Mesenchymal stem cell (in vitro differentiated cells and primary cell): ENCODE data around the gene MSH5.
A peak's percentile ranks its signal among the peaks of the same experiment; 100 is the strongest.

Experiments used
- DNase-seq: peaks from one replicate; pipeline ENCODE4 v3.0.0-alpha.2; 2013
- H2AFZ ChIP-seq: one replicate; pipeline ENCODE4 v1.6.1; 2013; ENCODE audit warnings: low read depth, mild to moderate bottlenecking, control low read depth, inconsistent platforms, low read length, moderate library complexity
- H2AK5ac ChIP-seq: 2 replicates; pipeline ENCODE4 v1.6.1; 2013; ENCODE audit warnings: low read length, moderate library complexity, mild to moderate bottlenecking, inconsistent platforms; ENCODE audit not compliant: severe bottlenecking
- H2BK120ac ChIP-seq: one replicate; pipeline ENCODE4 v1.6.1; 2013; ENCODE audit warnings: low read depth, mild to moderate bottlenecking, inconsistent platforms, low read length, moderate library complexity
- H2BK12ac ChIP-seq, 2 experiments: one replicate each; pipeline ENCODE4 v1.6.1; 2013; ENCODE audit warnings: inconsistent platforms in 2 of 2, low read length in 2 of 2, mild to moderate bottlenecking in 2 of 2, moderate library complexity in 2 of 2, control low read depth in 1 of 2
- H2BK15ac ChIP-seq: one replicate; pipeline ENCODE4 v1.6.1; 2013; ENCODE audit warnings: mild to moderate bottlenecking, low read depth, inconsistent platforms; ENCODE audit not compliant: poor library complexity, severe bottlenecking
- H2BK5ac ChIP-seq: 2 replicates; pipeline ENCODE4 v1.6.1; 2013; ENCODE audit warnings: low read depth, mild to moderate bottlenecking, low read length, control low read depth, inconsistent platforms; ENCODE audit not compliant: poor library complexity, severe bottlenecking
- H3K14ac ChIP-seq, 2 experiments: one replicate each; pipeline ENCODE4 v1.6.1; 2013; ENCODE audit warnings: inconsistent platforms in 2 of 2, low read length in 2 of 2, control low read depth in 1 of 2, mild to moderate bottlenecking in 1 of 2, moderate library complexity in 1 of 2
- H3K18ac ChIP-seq, 2 experiments: one replicate each; pipeline ENCODE4 v1.6.1; 2013; ENCODE audit warnings: inconsistent platforms in 2 of 2, low read length in 2 of 2, control low read depth in 1 of 2, low read depth in 1 of 2, mild to moderate bottlenecking in 1 of 2
- H3K23ac ChIP-seq, 2 experiments: one replicate each; pipeline ENCODE4 v1.6.1; 2013; ENCODE audit warnings: inconsistent platforms in 2 of 2, low read length in 2 of 2, mild to moderate bottlenecking in 2 of 2, moderate library complexity in 2 of 2, control low read depth in 1 of 2
- H3K27ac ChIP-seq: 2 replicates; pipeline ENCODE4 v1.5.1; 2013; ENCODE audit warnings: mild to moderate bottlenecking, moderate library complexity, low read length, control low read depth, inconsistent platforms; ENCODE audit not compliant: poor library complexity, severe bottlenecking
- H3K27me3 ChIP-seq, 2 experiments: 2 replicates each; pipeline versions ENCODE4 v1.6.1 to v1.7.0; 2013; ENCODE audit warnings: low read length in 2 of 2, mild to moderate bottlenecking in 2 of 2, moderate library complexity in 2 of 2, control low read depth in 1 of 2, inconsistent platforms in 1 of 2; ENCODE audit not compliant: control insufficient read depth in 1 of 2, insufficient read depth in 1 of 2
- H3K36me3 ChIP-seq, 2 experiments: 2 replicates each; pipeline versions ENCODE4 v1.6.1 to v1.7.0; 2013; ENCODE audit warnings: low read length in 2 of 2, control low read depth in 1 of 2, inconsistent platforms in 1 of 2, low read depth in 1 of 2, mild to moderate bottlenecking in 1 of 2; ENCODE audit not compliant: insufficient read depth in 2 of 2, control insufficient read depth in 1 of 2
- H3K4ac ChIP-seq, 2 experiments: one replicate each; pipeline ENCODE4 v1.6.1; 2013; ENCODE audit warnings: inconsistent platforms in 2 of 2, low read length in 2 of 2, mild to moderate bottlenecking in 2 of 2, moderate library complexity in 2 of 2, control low read depth in 1 of 2, low read depth in 1 of 2
- H3K4me1 ChIP-seq: 2 replicates; pipeline ENCODE4 v1.6.1; 2013; ENCODE audit warnings: low read depth, low read length, control low read depth; ENCODE audit not compliant: control insufficient read depth, insufficient read depth
- H3K4me2 ChIP-seq: 2 replicates; pipeline ENCODE4 v1.6.1; 2013; ENCODE audit warnings: low read length, mild to moderate bottlenecking, inconsistent platforms; ENCODE audit not compliant: poor library complexity, severe bottlenecking
- H3K4me3 ChIP-seq, 2 experiments: 2 replicates each; pipeline versions ENCODE4 v1.5.1 to v1.7.0; 2013; ENCODE audit warnings: low read length in 2 of 2, mild to moderate bottlenecking in 2 of 2, control low read depth in 1 of 2, low read depth in 1 of 2; ENCODE audit not compliant: insufficient read depth in 1 of 2
- H3K79me1 ChIP-seq: replicated peaks from 2 replicates; pipeline ENCODE4 v1.6.1; 2013; ENCODE audit warnings: mild to moderate bottlenecking, control low read depth, low read length, inconsistent platforms; ENCODE audit not compliant: poor library complexity, severe bottlenecking
- H3K9ac ChIP-seq: 2 replicates; pipeline ENCODE4 v1.7.0; 2013; ENCODE audit warnings: mild to moderate bottlenecking, low read length, moderate library complexity
- H3K9me3 ChIP-seq: 2 replicates; pipeline ENCODE4 v1.7.0; 2013; ENCODE audit warnings: mild to moderate bottlenecking, low read length; ENCODE audit not compliant: control insufficient read depth
- H4K8ac ChIP-seq: one replicate; pipeline ENCODE4 v1.6.1; 2013; ENCODE audit warnings: inconsistent platforms, mild to moderate bottlenecking, low read length, moderate library complexity
- H4K91ac ChIP-seq: one replicate; pipeline ENCODE4 v1.6.1; 2013; ENCODE audit warnings: mild to moderate bottlenecking, low read length, inconsistent platforms
- WGBS: methylation state at CpG from one replicate; pipeline ENCODE4 v1.1.7; 2013; ENCODE audit warnings: mixed read lengths; 5-methylcytosine and 5-hydroxymethylcytosine counted together

Gene MSH5

GRCh38 chr6:31752739-31753319 lies 13.0 kb downstream of the MSH5 start:
- H3K18ac ChIP-seq: no peak overlapping the region
- H4K8ac ChIP-seq: no peak overlapping the region
- peaks cover 4% of the 10 kb centered on the region for H3K4me1 ChIP-seq
- no peak overlapping the region for H2BK12ac ChIP-seq
- no peak overlapping the region for H4K91ac ChIP-seq
- H3K36me3 ChIP-seq: peaks cover 0 to 7% of the 10 kb centered on the region in 2 experiments
- H2BK5ac ChIP-seq: no peak overlapping the region
- peak overlapping the region; percentile 48 for H3K9ac ChIP-seq
- no peak overlapping the region for H3K4me3 ChIP-seq
- no peak overlapping the region for H3K27ac ChIP-seq
- no peak overlapping the region for H3K4me2 ChIP-seq
- H2BK120ac ChIP-seq: no peak overlapping the region
- H2BK15ac ChIP-seq: no peak overlapping the region
- H3K23ac ChIP-seq: no peak overlapping the region
- no peaks in the 10 kb centered on the region for H3K9me3 ChIP-seq
- peak; percentile 81 for DNase-seq
- no peaks in the 10 kb centered on the region for H3K79me1 ChIP-seq
- H2AK5ac ChIP-seq: no peak overlapping the region
- H3K4ac ChIP-seq: peak overlapping the region in 1 of 2 experiments; percentile 40
- H3K27me3 ChIP-seq: no peaks in the 10 kb centered on the region
- H2AFZ ChIP-seq: no peak overlapping the region
- H3K14ac ChIP-seq: no peak overlapping the region
- 52% methylated on average over 7 of the region's 8 CpGs for WGBS

- Histone ChIP-seq H2BK5ac (no peak overlapping the region), H3K27me3 (no peaks in the 10 kb centered on the region), H3K23ac (no peak overlapping the region), H2AK5ac (no peak overlapping the region), H2BK120ac (no peak overlapping the region), H3K9me3 (no peaks in the 10 kb centered on the region), H3K36me3 (peaks cover 12 to 27% of the 10 kb centered on the region in 2 experiments), H3K4me3 (no peak overlapping the region), H2BK12ac (no peak overlapping the region), H3K9ac (no peak overlapping the region), H3K4ac (no peak overlapping the region), H4K91ac (no peak overlapping the region), H2AFZ (no peak overlapping the region), H4K8ac (no peak overlapping the region), H3K4me2 (no peak overlapping the region), H3K27ac (no peak overlapping the region), H3K14ac (no peak overlapping the region), H3K79me1 (no peaks in the 10 kb centered on the region), H2BK15ac (no peak overlapping the region), H3K18ac (no peak overlapping the region), H3K4me1 (peaks cover 3% of the 10 kb centered on the region)
- DNase-seq: no peak
- 100% methylated on average over 2 of the region's 2 CpGs for WGBS
Measured at GRCh38 chr6:31758281-31758680, 18.5 kb downstream of the MSH5 start.

DNA sequence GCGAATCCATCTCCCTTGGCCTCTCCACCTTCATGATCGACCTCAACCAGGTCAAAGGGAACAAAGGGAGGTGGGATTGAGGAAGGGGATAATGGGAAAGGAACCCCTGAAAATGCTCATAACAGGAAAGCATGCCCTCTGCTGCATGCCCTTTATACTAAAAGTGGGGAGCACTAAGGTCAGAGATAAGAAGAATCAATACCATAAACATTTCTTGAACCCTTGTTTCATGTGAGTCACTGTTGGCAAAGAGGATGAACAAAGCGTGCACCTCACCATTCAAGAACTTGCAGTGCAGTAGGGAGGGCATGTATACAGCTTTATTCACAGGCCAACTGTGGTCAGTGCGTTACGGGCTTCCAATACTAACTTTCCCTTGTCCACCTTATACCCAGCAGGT lies 21.0 kb downstream of the MSH5 start:
- Histone ChIP-seq H3K23ac (no peak overlapping the region), H3K27ac (no peak overlapping the region), H3K79me1 (no peaks in the 10 kb centered on the region), H4K91ac (no peak overlapping the region), H4K8ac (no peak overlapping the region), H3K27me3 (no peaks in the 10 kb centered on the region), H3K4ac (no peak overlapping the region), H3K4me3 (no peak overlapping the region), H3K4me2 (no peak overlapping the region), H2BK15ac (no peak overlapping the region), H3K9me3 (no peaks in the 10 kb centered on the region), H3K18ac (no peak overlapping the region), H2AFZ (no peak overlapping the region), H3K36me3 (peaks cover 15 to 27% of the 10 kb centered on the region in 2 experiments), H3K9ac (no peak overlapping the region), H2BK12ac (no peak overlapping the region), H2BK5ac (no peak overlapping the region), H2AK5ac (no peak overlapping the region), H2BK120ac (no peak overlapping the region), H3K4me1 (peaks cover 5% of the 10 kb centered on the region), H3K14ac (no peak overlapping the region)
- no peak for DNase-seq
- 99% methylated on average over 3 of the region's 5 CpGs for WGBS

DNA sequence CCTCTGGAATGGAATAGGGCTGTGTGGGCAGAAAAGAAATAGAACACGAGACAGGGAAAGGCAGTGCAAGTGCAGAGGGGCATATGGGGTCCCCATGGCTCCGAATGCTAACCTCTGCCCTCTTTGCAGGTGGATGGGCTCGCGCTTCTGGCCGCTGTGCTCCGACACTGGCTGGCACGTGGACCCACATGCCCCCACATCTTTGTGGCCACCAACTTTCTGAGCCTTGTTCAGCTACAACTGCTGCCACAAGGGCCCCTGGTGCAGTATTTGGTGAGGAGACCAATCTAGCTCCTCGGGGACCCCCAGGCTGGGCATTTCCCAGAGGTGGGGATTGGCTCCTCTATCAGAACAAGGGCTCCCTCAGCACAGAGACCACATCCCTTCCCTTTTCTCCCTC lies 21.5 kb downstream of the MSH5 start:
- H2BK120ac ChIP-seq: no peak overlapping the region
- H2BK12ac ChIP-seq: no peak overlapping the region
- H2BK5ac ChIP-seq: no peak overlapping the region
- H3K79me1 ChIP-seq: no peaks in the 10 kb centered on the region
- no peak overlapping the region for H2BK15ac ChIP-seq
- no peak overlapping the region for H2AFZ ChIP-seq
- no peak overlapping the region for H3K18ac ChIP-seq
- no peaks in the 10 kb centered on the region for H3K9me3 ChIP-seq
- no peak overlapping the region for H2AK5ac ChIP-seq
- H3K4me3 ChIP-seq: no peak overlapping the region
- DNase-seq: no peak
- WGBS: 99% methylated on average over 7 of the region's 8 CpGs
- no peak overlapping the region for H3K27ac ChIP-seq
- H3K36me3 ChIP-seq: peaks cover 15 to 27% of the 10 kb centered on the region in 2 experiments
- peaks cover 0 to 5% of the 10 kb centered on the region in 2 experiments for H3K27me3 ChIP-seq
- H4K8ac ChIP-seq: no peak overlapping the region
- no peak overlapping the region for H3K23ac ChIP-seq
- H3K9ac ChIP-seq: no peak overlapping the region
- no peak overlapping the region for H3K14ac ChIP-seq
- H3K4me1 ChIP-seq: peaks cover 6% of the 10 kb centered on the region
- no peak overlapping the region for H3K4ac ChIP-seq
- H3K4me2 ChIP-seq: no peak overlapping the region
- H4K91ac ChIP-seq: no peak overlapping the region
